GM12878 (cell line): Measurements from ENCODE around the gene THBS1. TPM values are rescaled to one million over a fixed set of nuclear protein-coding genes. Genes with fewer than 3 reads are reported as not detected.
A peak's percentile ranks its signal among the peaks of the same experiment; 100 is the strongest.

Source experiments
- ATAC-seq: fragments of 200-7000 bp; cut with Tn5 transposase; 3 replicates; pipeline ENCODE4 v1.9.1; 2020; ENCODE audit warnings: mild to moderate bottlenecking, moderate library complexity
- BruUV-seq: library from RNA; stranded (reverse); fragments of 400-500 nt; replicated peaks from 2 replicates; lab custom pipeline; 2021; lab: Mats Ljungman, UMichigan
- CTCF ChIA-PET: fragments of 300-600 bp; sonication (Branson Sonifier 250); formaldehyde crosslinking; extraction: SDS; loops from one replicate; lab custom pipeline; 2021; ENCODE audit warnings: inconsistent platforms; lab: Yijun Ruan, JAX
- POLR2A ChIA-PET: fragments of 350-600 bp; formaldehyde crosslinking; extraction: SDS; loops from one replicate; lab custom pipeline; 2021; ENCODE audit warnings: inconsistent platforms; lab: Charles Lee
- RAD21 ChIA-PET: fragments of 300-600 bp; sonication (Branson Sonifier 250); formaldehyde crosslinking; loops from one replicate; lab custom pipeline; 2023; ENCODE audit warnings: antibody characterized with exemption; ENCODE audit not compliant: unreplicated experiment; lab: Charles Lee
- SMC1A ChIA-PET: fragments of 300-600 bp; sonication (Branson Sonifier 250); formaldehyde crosslinking; loops from one replicate; lab custom pipeline; 2023; ENCODE audit not compliant: unreplicated experiment, uncharacterized antibody; lab: Charles Lee
- DNase-seq: peaks from one replicate; pipeline ENCODE4 v3.0.0-alpha.2; 2011; ENCODE audit warnings: low read depth, low spot score
- FAIRE-seq: peaks from 3 replicates; lab custom pipeline; 2011; peaks lifted over from hg19 to GRCh38; lab: Jason Lieb, UNC
- H2AFZ ChIP-seq: 2 replicates; pipeline ENCODE4 v1.6.0; 2011; ENCODE audit warnings: low read depth, low read length, control low read depth; ENCODE audit not compliant: control insufficient read depth
- H3K27ac ChIP-seq: 2 replicates; pipeline ENCODE4 v1.5.1; 2011; ENCODE audit warnings: control low read depth; ENCODE audit not compliant: control insufficient read depth, insufficient read depth
- H3K27me3 ChIP-seq, 2 experiments: replicated peaks in 1 of 2; 2 replicates each; pipeline versions ENCODE4 v1.6.0 to v1.6.1; 2011; ENCODE audit warnings: low read length in 1 of 2; ENCODE audit not compliant: control insufficient read depth in 2 of 2, insufficient read depth in 2 of 2
- H3K36me3 ChIP-seq, 2 experiments: 2 replicates each; pipeline ENCODE4 v1.5.1; 2011; ENCODE audit warnings: low read length in 1 of 2; ENCODE audit not compliant: control insufficient read depth in 2 of 2, insufficient read depth in 2 of 2
- H3K4me1 ChIP-seq: 2 replicates; pipeline ENCODE4 v1.6.1; 2011; ENCODE audit warnings: mild to moderate bottlenecking, low read length, moderate library complexity, mixed read lengths; ENCODE audit not compliant: control insufficient read depth, insufficient read depth
- H3K4me2 ChIP-seq: 2 replicates; pipeline ENCODE4 v1.6.0; 2011; ENCODE audit warnings: control low read depth; ENCODE audit not compliant: control insufficient read depth, insufficient read depth
- H3K4me3 ChIP-seq: fragments of 200-600 bp; sonication (generic); 2 replicates; pipeline ENCODE4 v1.5.1; 2016
- H3K79me2 ChIP-seq: 2 replicates; pipeline ENCODE4 v1.6.0; 2011; ENCODE audit warnings: low read length; ENCODE audit not compliant: control insufficient read depth, insufficient read depth
- H3K9ac ChIP-seq: 2 replicates; pipeline ENCODE4 v1.8.0; 2011; ENCODE audit warnings: low read length, control low read depth, mixed read lengths; ENCODE audit not compliant: control insufficient read depth, insufficient read depth
- H3K9me3 ChIP-seq: replicated peaks from 3 replicates; pipeline ENCODE4 v1.5.1; 2011; ENCODE audit warnings: mild to moderate bottlenecking, low read length; ENCODE audit not compliant: control insufficient read depth, insufficient read depth
- H4K20me1 ChIP-seq: 2 replicates; pipeline ENCODE4 v1.6.0; 2011; ENCODE audit not compliant: control insufficient read depth, insufficient read depth
- ATF7 ChIP-seq: fragments of 450-650 bp; IDR thresholded peaks from 2 replicates; pipeline ENCODE4 v1.6.1; 2016; ENCODE audit warnings: low read depth, mild to moderate bottlenecking
- CREM ChIP-seq: IDR thresholded peaks from 2 replicates; pipeline ENCODE4 v1.6.1; 2014; ENCODE audit warnings: antibody characterized with exemption, low read depth
- E2F8 ChIP-seq: fragments of 450-650 bp; IDR thresholded peaks from 2 replicates; pipeline ENCODE4 v1.6.1; 2018; ENCODE audit warnings: mild to moderate bottlenecking, low read depth, moderate library complexity; ENCODE audit not compliant: partially characterized antibody
- FOXK2 ChIP-seq: fragments of 450-650 bp; IDR thresholded peaks from 2 replicates; pipeline ENCODE4 v1.6.1; 2017; ENCODE audit warnings: mild to moderate bottlenecking, moderate library complexity
- MAX ChIP-seq: IDR thresholded peaks from 2 replicates; pipeline ENCODE4 v1.6.1; 2012; ENCODE audit warnings: low read depth, low read length, improper control_type of control experiment
- NFYB ChIP-seq: IDR thresholded peaks from 2 replicates; pipeline ENCODE4 v1.6.1; 2011; ENCODE audit warnings: low read depth, mild to moderate bottlenecking, low read length, improper control_type of control experiment, moderate library complexity; ENCODE audit not compliant: insufficient read depth
- PAX5 ChIP-seq: IDR thresholded peaks from 2 replicates; pipeline ENCODE4 v1.6.1; 2011; ENCODE audit warnings: low read depth, low read length, borderline replicate concordance
- PAX8 ChIP-seq: fragments of 450-650 bp; IDR thresholded peaks from 2 replicates; pipeline ENCODE4 v1.6.1; 2017; ENCODE audit warnings: mild to moderate bottlenecking, moderate library complexity
- PML ChIP-seq: IDR thresholded peaks from 2 replicates; pipeline ENCODE4 v1.6.1; 2012; ENCODE audit warnings: low read length, inconsistent platforms
- POLR2AphosphoS5 ChIP-seq: IDR thresholded peaks from 2 replicates; pipeline ENCODE4 v1.6.1; 2011; ENCODE audit warnings: mild to moderate bottlenecking, low read length, inconsistent platforms
- RAD51 ChIP-seq: fragments of 450-650 bp; IDR thresholded peaks from 2 replicates; pipeline ENCODE4 v1.6.1; 2016; ENCODE audit warnings: moderate library complexity, mild to moderate bottlenecking, inconsistent platforms
- RUNX3 ChIP-seq: IDR thresholded peaks from 2 replicates; pipeline ENCODE4 v1.6.1; 2012; ENCODE audit warnings: low read length, inconsistent platforms
- YBX1 ChIP-seq: fragments of 450-650 bp; IDR thresholded peaks from 2 replicates; pipeline ENCODE4 v1.6.1; 2016; ENCODE audit warnings: antibody characterized with exemption
- ZBTB33 ChIP-seq: fragments of 450-650 bp; IDR thresholded peaks from 2 replicates; pipeline ENCODE4 v1.6.1; 2017; ENCODE audit warnings: mild to moderate bottlenecking
- WGBS: methylation state at CpG from one replicate; pipeline ENCODE4 v1.1.6; 2016; ENCODE audit warnings: low lambda C conversion rate; ENCODE audit not compliant: insufficient replicate concordance, insufficient coverage; ENCODE audit errors: missing lambda C conversion rate; 5-methylcytosine and 5-hydroxymethylcytosine counted together
- in situ Hi-C: fragments of 300-500 bp; cut with MboI; formaldehyde crosslinking; loops from 9 replicates; pipeline ENCODE4 v1.14.3; 2018; ENCODE audit warnings: mixed read lengths
- intact Hi-C: fragments of 100-400 bp; cut with micrococcal nuclease; formaldehyde crosslinking; loops from one replicate; pipeline ENCODE4 v1.14.2; 2022; ENCODE audit not compliant: unreplicated experiment
- polyA plus RNA-seq, 11 experiments: library from polyadenylated mRNA; depleted of rRNA in 4 of 11; unstranded in 6 of 11; stranded (reverse) in 5 of 11; fragments of >200 nt; fragmentation: Nextera tagmentation in 4 of 11; fragmentation: Illumina TruSeq in 1 of 11; extraction: Ambion mirVana in 4 of 11; extraction: Trizol in 1 of 11; gene quantifications; 1 replicate in 1 of 11; 2 replicates in 10 of 11; pipeline versions ENCODE4 v1.2.1 to v1.2.3, GENCODE V29; 2011 to 2016; ENCODE audit warnings: inconsistent platforms in 2 of 11, missing spikeins in 2 of 11, low read depth in 1 of 11
- total RNA-seq, 4 experiments: library from RNA; depleted of rRNA in 3 of 4; stranded (reverse); fragments of >200 nt in 3 of 4; fragmentation: Illumina TruSeq in 1 of 4; extraction: Trizol in 1 of 4; gene quantifications; 2 replicates each; pipeline versions ENCODE4 v1.2.1 to v1.2.3, GENCODE V29; 2013 to 2021

Gene THBS1
- total and polyA plus RNA-seq, 10 of the 15 experiments (the other 5 are each of a cell fraction or from before 2014, with no cell fraction given), result under 0.01 to 1.5 (median 0.23) TPM; not detected in 3

DNA sequence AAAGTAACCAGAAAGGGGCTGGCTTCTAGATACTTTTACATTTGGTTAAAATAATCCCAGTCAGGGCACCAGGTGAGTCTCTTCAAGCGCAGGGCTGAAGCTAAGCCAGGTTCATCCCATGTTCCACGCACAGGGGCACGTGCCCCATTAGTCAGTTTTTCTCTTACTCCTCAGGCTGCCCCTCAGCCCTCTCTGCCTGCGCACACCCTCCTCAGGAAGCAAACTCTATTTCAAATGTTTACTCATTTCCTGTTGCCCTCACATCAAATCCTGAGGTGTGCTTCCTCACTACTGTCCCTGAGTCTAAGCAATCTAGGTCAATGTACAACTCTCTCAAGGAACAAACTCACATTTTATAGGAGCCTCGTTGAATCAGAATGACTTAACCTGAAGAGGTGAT lies 48.5 kb downstream of the THBS1 start:
- intact Hi-C loops (no loop called here), in situ Hi-C loops (no loop called here)
- Histone ChIP-seq H3K27me3 (no peaks in the 10 kb centered on the region), H3K4me1 (peaks cover 13% of the 10 kb centered on the region), H3K27ac (no peak overlapping the region), H3K4me2 (no peak overlapping the region), H4K20me1 (no peaks in the 10 kb centered on the region), H3K9me3 (no peaks in the 10 kb centered on the region; the same call in 2 of the 3 replicates), H3K4me3 (no peak overlapping the region), H2AFZ (no peak overlapping the region), H3K79me2 (no peaks in the 10 kb centered on the region), H3K36me3 (no peaks in the 10 kb centered on the region), H3K9ac (no peak overlapping the region)
- no peak for ATAC-seq
- ChIA-PET RAD21 (no interaction called here), SMC1A (interaction anchor here (1.2 to 1.5 kb wide), 2 partner anchors 8 to 128 kb away, joined by 3 to 10 read pairs; no protein-coding TSS in a partner anchor), POLR2A (no interaction called here), CTCF (interaction anchor here (0.6 to 2.0 kb wide), 3 partner anchors 57 to 176 kb away, joined by 4 to 7 read pairs (median 5); no protein-coding TSS in a partner anchor)
- FAIRE-seq, result no peak
- DNase-seq, result no peak
- WGBS, result 10% methylated on average over 5 of the region's 5 CpGs
- BruUV-seq, result no TSS peak
- TF ChIP-seq RUNX3 (0 out of 2 replicates have a peak, but pooled peaks have one; percentile 4), CREM (no peak)

GRCh38 chr15:39629906-39630305 lies 49.0 kb downstream of the THBS1 start:
- no peak for FAIRE-seq
- Histone ChIP-seq H3K4me3 (no peak overlapping the region), H3K9me3 (no peaks in the 10 kb centered on the region; the same call in 2 of the 3 replicates), H3K9ac (no peak overlapping the region), H3K27ac (no peak overlapping the region), H3K79me2 (no peaks in the 10 kb centered on the region), H3K4me2 (no peak overlapping the region), H3K4me1 (peaks cover 8% of the 10 kb centered on the region), H3K36me3 (no peaks in the 10 kb centered on the region), H4K20me1 (no peaks in the 10 kb centered on the region), H2AFZ (no peak overlapping the region), H3K27me3 (no peaks in the 10 kb centered on the region)
- no peak for DNase-seq
- in situ Hi-C loops, result no loop called here
- ChIA-PET CTCF (interaction anchor here (1.1 to 2.0 kb wide), 2 partner anchors 56 to 127 kb away, joined by 4 to 7 read pairs; no protein-coding TSS in a partner anchor), SMC1A (interaction anchor here (0.7 to 1.3 kb wide), 3 partner anchors 9 to 127 kb away, joined by 3 to 4 read pairs (median 3); no protein-coding TSS in a partner anchor), RAD21 (interaction anchor here (0.8 kb wide), 1 partner anchor 56 kb away, joined by 3 read pairs; no protein-coding TSS in a partner anchor), POLR2A (no interaction called here)
- 15% methylated on average over 3 of the region's 3 CpGs for WGBS
- intact Hi-C loops, result no loop called here
- BruUV-seq, result no TSS peak
- no peak for ATAC-seq
- TF ChIP-seq FOXK2 (no peak), ZBTB33 (no peak), MAX (no peak), PAX5 (no peak), YBX1 (no peak), NFYB (no peak), E2F8 (no peak), RAD51 (no peak), ATF7 (no peak), PAX8 (no peak), PML (no peak), POLR2AphosphoS5 (no peak)
